HepG2 (cell line): ENCODE results near the gene GRIP2. TPM values are rescaled to one million over a fixed set of nuclear protein-coding genes. Genes with fewer than 3 reads are reported as not detected.

Experiments
- ATAC-seq: fragments of 200-7000 bp; cut with Tn5 transposase; 3 replicates; pipeline ENCODE4 v1.9.1; 2020; ENCODE audit warnings: mild to moderate bottlenecking, moderate library complexity
- BruUV-seq: library from RNA; stranded (reverse); fragments of 400-500 nt; replicated peaks from 2 replicates; lab custom pipeline; 2021; lab: Mats Ljungman, UMichigan
- CTCF ChIA-PET: fragments of 300-600 bp; formaldehyde crosslinking; extraction: SDS; loops from one replicate; lab custom pipeline; 2021; ENCODE audit warnings: low total read pairs, inconsistent platforms, low intra/inter-chr PET ratio; lab: Yijun Ruan, JAX
- POLR2A ChIA-PET: fragments of 350-600 bp; sonication (Branson Sonifier 250); formaldehyde crosslinking; loops from one replicate; lab custom pipeline; 2020; ENCODE audit warnings: antibody characterized with exemption, inconsistent platforms; lab: Yijun Ruan, JAX
- DNase-seq: peaks from one replicate; pipeline ENCODE4 v3.0.0-alpha.2; 2015; ENCODE audit warnings: low spot score
- FAIRE-seq: peaks from 3 replicates; lab custom pipeline; 2011; peaks lifted over from hg19 to GRCh38; lab: Jason Lieb, UNC
- H2AFZ ChIP-seq: one replicate; pipeline ENCODE4 v1.6.1; 2011; ENCODE audit warnings: low read length, inconsistent platforms
- H3K27ac ChIP-seq: fragments of 300-600 bp; 3 replicates; pipeline ENCODE4 v1.8.0; 2011; ENCODE audit warnings: mixed run types, mild to moderate bottlenecking, mixed read lengths, low read length, inconsistent platforms; ENCODE audit not compliant: insufficient read depth; ENCODE audit errors: extremely low read length
- H3K27me3 ChIP-seq, 2 experiments: fragments of 200-600 bp in 1 of 2; 2 replicates in 1 of 2; 3 replicates in 1 of 2; pipeline versions ENCODE4 v1.6.0 to v1.8.0; 2011; ENCODE audit warnings: low read length in 2 of 2, mild to moderate bottlenecking in 2 of 2, moderate library complexity in 2 of 2, inconsistent platforms in 1 of 2; ENCODE audit not compliant: insufficient read depth in 2 of 2, control insufficient read depth in 1 of 2
- H3K36me3 ChIP-seq, 2 experiments: fragments of 200-600 bp in 1 of 2; replicated peaks in 1 of 2; 2 replicates in 1 of 2; 3 replicates in 1 of 2; pipeline versions ENCODE4 v1.5.1 to v1.8.0; 2011; ENCODE audit warnings: low read length in 2 of 2, inconsistent platforms in 1 of 2; ENCODE audit not compliant: insufficient read depth in 2 of 2, control insufficient read depth in 1 of 2
- H3K4me1 ChIP-seq: 2 replicates; pipeline ENCODE4 v1.5.1; 2012; ENCODE audit warnings: low read length, inconsistent platforms; ENCODE audit not compliant: insufficient read depth
- H3K4me2 ChIP-seq: 2 replicates; pipeline ENCODE4 v1.6.0; 2011; ENCODE audit warnings: low read depth, low read length, inconsistent platforms
- H3K4me3 ChIP-seq, 3 experiments: fragments of 200-600 bp in 1 of 3; sonication (generic), shearing (Covaris generic) in 1 of 3; replicated peaks in 1 of 3; 2 replicates each; pipeline ENCODE4 v1.5.1; 2011 to 2016; ENCODE audit warnings: low read length in 3 of 3, inconsistent platforms in 2 of 3, low read depth in 2 of 3, mild to moderate bottlenecking in 2 of 3, control low read depth in 1 of 3, mixed read lengths in 1 of 3; ENCODE audit not compliant: insufficient read depth in 1 of 3
- H3K79me2 ChIP-seq: one replicate; pipeline ENCODE4 v1.6.1; 2011; ENCODE audit warnings: low read length, inconsistent platforms; ENCODE audit not compliant: insufficient read depth
- H3K9ac ChIP-seq: 2 replicates; pipeline ENCODE4 v1.6.0; 2011; ENCODE audit warnings: mild to moderate bottlenecking, low read depth, low read length, inconsistent platforms; ENCODE audit not compliant: insufficient read depth
- H3K9me3 ChIP-seq: 2 replicates; pipeline ENCODE4 v1.5.1; 2012; ENCODE audit warnings: mild to moderate bottlenecking, low read length
- H4K20me1 ChIP-seq: 2 replicates; pipeline ENCODE4 v1.6.0; 2011; ENCODE audit warnings: inconsistent platforms, mild to moderate bottlenecking, low read length, moderate library complexity; ENCODE audit not compliant: insufficient read depth
- ATF7-NPFF ChIP-seq: sonication (generic); formaldehyde crosslinking; IDR thresholded peaks from 2 replicates; pipeline ENCODE4 v1.8.1; 2023; ENCODE audit warnings: mild to moderate bottlenecking, low read depth, missing genetic modification reagents, moderate library complexity
- DMTF1 ChIP-seq: sonication (generic); formaldehyde crosslinking; IDR thresholded peaks from 2 replicates; pipeline ENCODE4 v1.4.0; 2020; ENCODE audit warnings: mild to moderate bottlenecking, missing genetic modification reagents
- EHMT2 ChIP-seq: fragments of 200-600 bp; sonication (generic); IDR thresholded peaks from 2 replicates; pipeline ENCODE4 v1.7.0; 2017; ENCODE audit warnings: antibody characterized with exemption, low read depth, low read length, borderline replicate concordance
- ONECUT2 ChIP-seq: sonication (generic); formaldehyde crosslinking; IDR thresholded peaks from 2 replicates; pipeline ENCODE4 v1.4.0; 2020; ENCODE audit warnings: missing genetic modification reagents
- PRDM10 ChIP-seq: sonication (generic); formaldehyde crosslinking; IDR thresholded peaks from 2 replicates; pipeline ENCODE4 v1.4.0; 2020; ENCODE audit warnings: low read depth, missing genetic modification reagents
- SOX6 ChIP-seq, 2 experiments: fragments of 450-650 bp in 1 of 2; sonication (generic) in 1 of 2; formaldehyde crosslinking in 1 of 2; IDR thresholded peaks; 2 replicates each; pipeline versions ENCODE4 v1.4.0 to v1.6.1; 2017 to 2020; ENCODE audit warnings: antibody characterized with exemption in 1 of 2, mild to moderate bottlenecking in 1 of 2, missing genetic modification reagents in 1 of 2
- ZKSCAN5 ChIP-seq: sonication (generic); formaldehyde crosslinking; IDR thresholded peaks from 2 replicates; pipeline ENCODE4 v1.5.1; 2020; ENCODE audit warnings: mild to moderate bottlenecking, missing genetic modification reagents
- WGBS: methylation state at CpG from one replicate; pipeline ENCODE4 v1.1.6; 2017; ENCODE audit warnings: low lambda C conversion rate; 5-methylcytosine and 5-hydroxymethylcytosine counted together
- in situ Hi-C: cut with HindIII; loops from 2 replicates; pipeline ENCODE4 v1.10.0; 2017; ENCODE audit warnings: low pct_unique_long_range_greater_than_20kb; ENCODE audit not compliant: extremely low pct_ligation_motif_present
- intact Hi-C: fragments of 100-400 bp; cut with micrococcal nuclease; formaldehyde crosslinking; loops from one replicate; pipeline ENCODE4 v1.10.0; 2022; ENCODE audit not compliant: unreplicated experiment
- polyA plus RNA-seq, 8 experiments: library from polyadenylated mRNA; depleted of rRNA in 3 of 8; stranded (reverse) in 7 of 8; unstranded in 1 of 8; fragments of >200 nt; fragmentation: Illumina TruSeq in 4 of 8; extraction: Trizol in 4 of 8; gene quantifications; 2 replicates each; pipeline versions ENCODE4 v1.2.1 to v1.2.3, GENCODE V29; 2011 to 2016; ENCODE audit warnings: low read depth in 4 of 8, missing spikeins in 1 of 8, mixed read lengths in 1 of 8; ENCODE audit not compliant: insufficient read depth in 1 of 8
- total RNA-seq, 5 experiments: library from RNA; depleted of rRNA; stranded (reverse); fragments of >200 nt; fragmentation: Illumina TruSeq; extraction: Trizol; gene quantifications; 2 replicates each; pipeline ENCODE4 v1.2.3, GENCODE V29; 2016; ENCODE audit warnings: low read depth in 1 of 5

GRIP2 gene
- total and polyA plus RNA-seq, 2 of the 13 experiments (the other 11 are each of a cell fraction or from before 2014, with no cell fraction given): 0.11 to 0.24 TPM

- TF ChIP-seq DMTF1 (CRISPR knock-in tag): no peak
- TF ChIP-seq SOX6 (IDR thresholded peaks at IDR 0.05): no peak
- TF ChIP-seq SOX6 (CRISPR knock-in tag; IDR thresholded peaks at IDR 0.05): no peak
- TF ChIP-seq, all 625 proteins: peak for 0
Measured at GRCh38 chr3:14573706-14574105, 33.6 kb upstream of the GRIP2 start (continued).

GRCh38 chr3:14570864-14571263 lies 30.7 kb upstream of the GRIP2 start:
- peaks cover 7% of the 10 kb centered on the region for H3K4me1 ChIP-seq
- H3K36me3 ChIP-seq: no peaks in the 10 kb centered on the region
- POLR2A ChIA-PET: no interaction called here
- no peaks in the 10 kb centered on the region for H3K79me2 ChIP-seq
- BruUV-seq: no TSS peak
- no peak for TF ChIP-seq ATF7-NPFF (CRISPR knock-in tag)
- TF ChIP-seq ZKSCAN5 (CRISPR knock-in tag): no peak
- no peak for TF ChIP-seq ONECUT2 (CRISPR knock-in tag)
- TF ChIP-seq EHMT2: no peak
- TF ChIP-seq PRDM10 (CRISPR knock-in tag): no peak
- CTCF ChIA-PET: no interaction called here
- in situ Hi-C loops (no loop called here), intact Hi-C loops (no loop called here)
- no peak overlapping the region for H3K4me3 ChIP-seq
- DNase-seq (no peak), FAIRE-seq (no peak), ATAC-seq (no peak)
- WGBS: 35% methylated on average over 5 of the region's 5 CpGs
- H3K27ac ChIP-seq: no peak overlapping the region
- no peak overlapping the region for H3K9ac ChIP-seq
- no peak overlapping the region for H3K4me2 ChIP-seq
- H2AFZ ChIP-seq: no peak overlapping the region
- peaks cover 1 to 15% of the 10 kb centered on the region in 2 experiments; a peak in 3 of 5 replicates for H3K27me3 ChIP-seq
- H3K9me3 ChIP-seq: no peaks in the 10 kb centered on the region
- no peaks in the 10 kb centered on the region; the same call in 1 of the 2 replicates for H4K20me1 ChIP-seq
